Memory B cell (primary cell): ENCODE results near the gene APEH.
A peak's percentile ranks its signal among the peaks of the same experiment; 100 is the strongest.

Experiments used
- ATAC-seq: fragments of 150-1000 bp; cut with Tn5 transposase; 2 replicates; pipeline ENCODE4 v1.10.0; 2021; ENCODE audit warnings: low read depth, mild to moderate bottlenecking, moderate library complexity
- DNase-seq, 2 donors: peaks; one replicate each; pipeline ENCODE4 v3.0.0; 2022; ENCODE audit warnings: low spot score in 2 of 2
- H3K27ac Mint-ChIP-seq: one replicate; pipeline ENCODE4 v1.8.0; 2022; ENCODE audit warnings: mild to moderate bottlenecking, moderate library complexity, mixed read lengths
- H3K27me3 Mint-ChIP-seq: one replicate; pipeline ENCODE4 v1.8.0; 2022; ENCODE audit warnings: mixed read lengths
- H3K36me3 Mint-ChIP-seq: one replicate; pipeline ENCODE4 v1.8.0; 2022; ENCODE audit warnings: mild to moderate bottlenecking, mixed read lengths
- H3K4me1 Mint-ChIP-seq: one replicate; pipeline ENCODE4 v1.8.0; 2022; ENCODE audit warnings: mixed read lengths
- H3K4me3 Mint-ChIP-seq: one replicate; pipeline ENCODE4 v1.8.0; 2022; ENCODE audit warnings: mild to moderate bottlenecking, moderate library complexity, mixed read lengths
- H3K9me3 Mint-ChIP-seq: one replicate; pipeline ENCODE4 v1.8.0; 2022; ENCODE audit warnings: mixed read lengths

Gene APEH

DNA sequence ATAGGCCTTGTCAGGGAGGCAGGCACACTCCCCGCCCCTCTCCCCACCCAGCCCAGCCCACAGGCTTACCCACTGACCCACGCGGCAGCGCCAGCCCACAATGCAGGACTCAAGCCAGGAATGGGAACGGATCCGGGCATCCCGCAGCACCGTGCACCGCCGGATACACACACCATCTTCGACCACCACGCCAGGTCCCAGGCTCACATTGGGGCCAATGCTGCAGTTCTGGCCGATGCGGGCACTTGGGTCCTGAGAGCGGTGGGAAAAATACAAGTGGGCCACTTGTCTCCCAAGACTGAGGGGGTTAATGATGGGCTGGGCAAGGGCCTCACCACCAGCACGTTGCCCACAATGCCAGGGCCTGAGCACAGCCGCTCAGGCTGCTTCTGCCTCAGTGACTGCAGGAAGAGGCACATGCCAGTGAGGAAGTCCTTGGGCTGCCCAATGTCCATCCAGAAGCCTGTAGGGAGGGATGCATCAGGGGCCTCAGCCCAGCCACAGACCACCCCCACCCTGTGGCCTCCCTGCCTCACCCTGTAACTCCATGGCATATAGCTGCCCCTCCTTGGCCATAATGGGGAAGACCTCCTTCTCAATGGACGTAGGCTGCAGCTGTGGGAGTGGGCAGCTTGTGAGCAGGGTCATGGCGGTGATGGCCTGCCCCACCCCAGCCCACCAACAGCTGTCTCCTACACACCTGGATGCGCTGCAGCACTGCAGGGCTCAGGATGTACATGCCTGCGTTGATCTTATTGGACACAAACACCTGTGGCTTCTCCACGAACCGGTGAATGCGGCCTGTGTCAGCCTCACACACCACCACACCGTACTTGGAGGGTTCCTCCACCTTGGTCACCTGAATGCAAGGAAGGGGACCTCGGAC is 48.0 kb downstream of the APEH start:
- no peaks in the 10 kb centered on the region for H3K27me3 Mint-ChIP-seq
- H3K4me1 Mint-ChIP-seq: peaks cover 42% of the 10 kb centered on the region
- peak overlapping the region; percentile 100 for H3K27ac Mint-ChIP-seq
- no peak for ATAC-seq
- DNase-seq: no peak
- peaks cover 2% of the 10 kb centered on the region for H3K36me3 Mint-ChIP-seq
- H3K4me3 Mint-ChIP-seq: peak overlapping the region; percentile 90
- no peaks in the 10 kb centered on the region for H3K9me3 Mint-ChIP-seq

DNA sequence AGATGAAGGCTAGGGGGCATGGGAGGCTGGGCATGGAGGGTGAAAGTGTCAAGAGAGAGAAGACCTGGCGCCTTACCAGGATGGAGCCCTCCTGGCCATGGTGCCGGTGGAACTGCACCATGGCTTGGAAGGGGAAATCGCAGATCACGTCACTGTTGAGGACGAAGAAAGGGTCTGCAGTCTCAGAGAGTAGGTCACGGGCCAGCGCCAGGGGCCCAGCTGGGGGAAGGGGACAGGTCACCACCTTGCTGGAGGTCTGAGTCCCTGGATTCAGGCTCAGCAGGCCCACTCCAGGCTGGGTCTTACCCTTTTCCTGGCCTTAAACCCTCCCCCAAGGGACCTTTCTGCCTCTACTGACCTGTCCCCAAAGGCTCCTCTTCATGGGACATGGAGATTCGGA is 48.7 kb downstream of the APEH start:
- DNase-seq (no peak), ATAC-seq (no peak)
- Mint-ChIP-seq H3K36me3 (peaks cover 4% of the 10 kb centered on the region), H3K4me3 (peak overlapping the region; percentile 90), H3K27me3 (no peaks in the 10 kb centered on the region), H3K9me3 (no peaks in the 10 kb centered on the region), H3K27ac (peak overlapping the region; percentile 100), H3K4me1 (peaks cover 47% of the 10 kb centered on the region)

DNA sequence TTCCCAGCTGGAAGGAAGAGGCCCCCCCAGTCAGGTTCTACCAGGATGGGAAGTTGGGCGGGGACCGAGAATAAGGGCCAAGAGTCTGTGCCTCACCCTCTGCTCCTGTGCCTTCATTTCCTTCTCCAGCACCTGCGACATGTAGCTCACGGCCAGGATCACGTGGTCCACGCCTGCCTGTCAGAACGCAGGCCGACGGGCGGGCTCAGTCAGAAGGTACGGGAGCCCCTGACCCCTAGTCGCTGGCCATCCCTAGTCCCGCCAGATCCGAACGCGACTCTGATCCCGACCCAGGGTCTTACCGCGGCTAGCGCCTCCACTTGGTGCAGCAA is 49.1 kb downstream of the APEH start:
- peak overlapping the region; percentile 90 for H3K4me3 Mint-ChIP-seq
- H3K27me3 Mint-ChIP-seq: no peaks in the 10 kb centered on the region
- ATAC-seq (peak; percentile 5), DNase-seq (peak in 1 of 2 donors; percentile 47)
- H3K4me1 Mint-ChIP-seq: peaks cover 47% of the 10 kb centered on the region
- no peaks in the 10 kb centered on the region for H3K9me3 Mint-ChIP-seq
- H3K36me3 Mint-ChIP-seq: peaks cover 4% of the 10 kb centered on the region
- H3K27ac Mint-ChIP-seq: peak overlapping the region; percentile 100

DNA sequence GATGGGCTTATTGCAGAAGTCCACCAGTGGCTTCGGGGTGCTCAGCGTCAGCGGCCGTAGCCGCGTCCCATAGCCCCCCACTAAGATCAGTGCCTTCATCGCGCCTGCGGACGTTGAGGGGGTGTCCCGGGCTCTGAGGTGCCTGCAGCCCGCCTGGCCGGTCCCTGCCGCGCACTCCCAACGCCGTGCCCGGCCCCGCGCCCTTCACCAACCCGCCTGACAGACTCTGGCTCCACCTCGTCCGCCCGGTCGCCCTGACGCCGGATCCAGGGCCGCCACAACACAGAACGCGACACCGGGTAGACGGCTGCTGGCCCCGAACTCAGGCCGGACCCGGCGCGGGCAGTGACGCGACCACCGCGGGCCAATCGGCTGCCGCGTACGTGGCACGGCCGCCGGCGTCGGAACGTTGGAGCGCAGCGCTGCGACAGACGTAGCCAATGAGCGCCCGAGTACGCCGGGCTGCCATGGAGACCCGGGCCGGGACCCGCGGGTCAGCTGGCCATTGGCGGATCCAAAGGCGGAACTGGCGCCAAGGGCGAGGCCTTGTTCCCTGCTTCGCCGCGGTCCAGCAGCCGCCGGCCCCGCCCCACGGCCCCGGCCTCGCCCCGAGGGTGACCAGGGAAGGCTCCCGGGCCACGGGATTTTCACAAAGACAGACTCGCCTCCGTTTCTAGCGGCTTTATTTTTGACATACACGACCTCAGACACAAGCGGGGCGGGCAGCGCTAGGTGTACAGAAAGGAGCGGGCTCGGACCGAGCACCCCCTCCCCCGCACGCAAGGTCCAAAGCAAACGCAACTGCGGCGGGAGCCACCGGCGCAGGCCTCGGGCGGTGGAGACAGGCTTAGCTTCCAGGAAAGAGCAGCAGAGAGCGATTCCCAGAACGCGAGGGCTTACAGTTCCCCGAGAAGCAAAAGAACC is 49.7 kb downstream of the APEH start, which contains the start of gene GMPPB:
TSS of gene GMPPB (minus strand) at position 324 of the 924 bp plus-strand sequence. CDS start at position 99, 225 bp downstream.
- ATAC-seq (peak; percentile 69), DNase-seq (peak; percentile 86 to 91)
- Mint-ChIP-seq H3K27ac (peak within 1 kb of the TSS; percentile 100), H3K4me1 (peaks cover 43% of the 10 kb centered on the region), H3K4me3 (peak within 1 kb of the TSS; percentile 90), H3K36me3 (peaks cover 4% of the 10 kb centered on the region), H3K27me3 (no peaks in the 10 kb centered on the region), H3K9me3 (no peaks in the 10 kb centered on the region)

DNA sequence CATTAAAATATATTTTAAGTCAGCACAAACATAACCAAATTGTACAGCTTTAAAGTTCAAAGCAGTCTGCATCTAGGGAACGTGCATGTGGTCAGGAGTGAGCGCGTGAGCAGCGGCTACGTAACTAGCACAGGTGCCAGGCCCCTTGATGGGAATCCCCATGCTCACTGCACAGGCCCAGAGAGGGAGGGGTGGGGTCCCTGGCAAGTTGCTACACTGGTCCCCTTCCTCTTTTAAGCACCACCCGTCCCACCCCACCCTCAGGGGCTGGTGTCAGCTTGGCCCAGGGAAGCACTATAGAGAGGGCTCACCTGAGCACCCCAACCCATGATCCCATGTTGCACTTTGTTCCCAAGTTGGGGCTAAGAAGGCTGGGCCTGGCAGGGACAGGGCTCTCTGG is 50.4 kb downstream of the APEH start:
- DNase-seq (peak; percentile 61 to 75), ATAC-seq (peak; percentile 57)
- peak overlapping the region; percentile 100 for H3K27ac Mint-ChIP-seq
- peaks cover 6% of the 10 kb centered on the region for H3K36me3 Mint-ChIP-seq
- H3K27me3 Mint-ChIP-seq: no peaks in the 10 kb centered on the region
- peak overlapping the region; percentile 90 for H3K4me3 Mint-ChIP-seq
- peaks cover 40% of the 10 kb centered on the region for H3K4me1 Mint-ChIP-seq
- no peaks in the 10 kb centered on the region for H3K9me3 Mint-ChIP-seq

- DNase-seq (no peak), ATAC-seq (no peak)
- peak overlapping the region; percentile 39 for H3K4me3 Mint-ChIP-seq
- H3K36me3 Mint-ChIP-seq: peaks cover 8% of the 10 kb centered on the region
- peaks cover 36% of the 10 kb centered on the region for H3K4me1 Mint-ChIP-seq
- H3K27me3 Mint-ChIP-seq: no peaks in the 10 kb centered on the region
- H3K27ac Mint-ChIP-seq: peak overlapping the region; percentile 100
- H3K9me3 Mint-ChIP-seq: no peaks in the 10 kb centered on the region
Observed at GRCh38 chr3:49725906-49726681, 51.9 kb downstream of the APEH start.

DNA sequence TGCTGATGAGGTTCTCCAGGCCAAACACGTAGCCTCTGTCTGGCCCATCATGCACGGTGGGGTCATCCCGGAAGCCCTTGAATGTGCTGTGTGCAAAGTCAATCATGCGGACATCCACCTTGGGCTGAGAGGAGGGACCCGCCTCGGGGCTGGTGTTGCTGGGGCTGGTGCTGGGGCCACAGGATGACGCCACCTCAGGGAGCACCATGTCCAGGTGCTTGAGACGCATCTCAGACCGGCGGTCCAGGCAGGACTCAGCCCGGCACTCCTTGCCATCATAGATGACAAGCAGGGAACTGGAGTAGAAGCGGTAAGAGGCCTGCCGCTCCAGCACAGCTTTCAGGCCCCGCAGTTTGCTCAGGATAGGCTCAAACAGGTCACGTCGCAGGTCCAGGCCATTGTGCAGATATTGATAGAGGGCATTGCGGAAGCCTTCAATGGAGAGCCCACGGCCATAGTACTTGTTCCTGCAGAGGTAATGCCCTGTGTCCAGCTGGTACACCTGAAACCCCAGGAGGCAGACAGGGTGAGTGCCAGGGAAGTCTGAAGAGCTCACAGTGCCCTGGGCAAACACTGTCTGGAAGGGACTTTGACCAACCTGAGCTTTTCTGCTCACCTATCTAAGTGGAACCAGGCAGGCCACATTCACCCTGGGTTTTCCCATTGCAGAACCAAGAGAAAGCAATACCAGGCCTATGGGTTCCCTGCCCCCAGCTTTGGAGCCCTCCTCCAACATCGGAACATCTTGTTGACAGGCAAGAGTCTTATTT is 53.2 kb downstream of the APEH start:
- peaks cover 8% of the 10 kb centered on the region for H3K36me3 Mint-ChIP-seq
- H3K27ac Mint-ChIP-seq: peak overlapping the region; percentile 100
- no peaks in the 10 kb centered on the region for H3K9me3 Mint-ChIP-seq

GRCh38 chr3:49727924-49728361 is 53.8 kb downstream of the APEH start:
- no peak for DNase-seq
- Mint-ChIP-seq H3K4me1 (peaks cover 27% of the 10 kb centered on the region), H3K9me3 (no peaks in the 10 kb centered on the region), H3K4me3 (no peak overlapping the region), H3K36me3 (peaks cover 12% of the 10 kb centered on the region), H3K27me3 (no peaks in the 10 kb centered on the region), H3K27ac (peak overlapping the region; percentile 100)
- no peak for ATAC-seq

More for the DNA sequence above, 53.2 kb downstream of the APEH start:
- Mint-ChIP-seq H3K27me3 (no peaks in the 10 kb centered on the region), H3K4me3 (peak overlapping the region; percentile 21), H3K4me1 (peaks cover 33% of the 10 kb centered on the region)
- ATAC-seq (peak; percentile 4), DNase-seq (no peak)

DNA sequence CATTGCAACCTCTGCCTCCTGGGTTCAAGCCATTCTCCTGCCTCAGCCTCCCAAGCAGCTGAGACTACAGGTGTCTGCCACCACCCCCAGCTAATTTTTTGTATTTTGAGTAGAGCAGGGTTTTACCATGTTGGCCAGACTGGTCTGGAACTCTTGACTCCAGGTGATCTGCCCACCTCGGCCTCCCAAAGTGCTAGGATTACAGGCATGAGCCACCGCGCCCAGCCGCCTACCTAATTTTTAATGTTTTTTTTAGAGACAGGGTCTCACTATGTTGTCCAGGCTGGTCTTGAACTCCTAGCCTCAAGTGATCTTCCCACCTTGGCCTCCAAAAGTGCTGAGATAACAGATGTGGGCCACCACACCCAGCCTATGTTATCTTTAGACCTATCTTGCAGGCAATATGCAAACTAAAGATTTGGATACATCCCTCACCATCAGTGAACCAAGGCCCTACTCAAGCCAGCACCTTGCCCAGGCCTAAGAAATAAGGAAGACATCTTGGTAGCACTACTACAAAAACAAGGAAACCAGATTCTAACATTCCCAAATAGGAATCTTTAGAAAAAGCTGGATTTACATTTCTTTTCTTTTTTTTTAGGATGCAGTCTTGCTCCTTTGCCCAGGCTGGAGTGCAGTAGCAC is 55.9 kb downstream of the APEH start:
- ATAC-seq (no peak), DNase-seq (no peak)
- no peaks in the 10 kb centered on the region for H3K27me3 Mint-ChIP-seq
- H3K4me1 Mint-ChIP-seq: peaks cover 16% of the 10 kb centered on the region
- no peak overlapping the region for H3K27ac Mint-ChIP-seq
- no peaks in the 10 kb centered on the region for H3K9me3 Mint-ChIP-seq
- H3K4me3 Mint-ChIP-seq: no peak overlapping the region
- H3K36me3 Mint-ChIP-seq: peaks cover 18% of the 10 kb centered on the region

DNA sequence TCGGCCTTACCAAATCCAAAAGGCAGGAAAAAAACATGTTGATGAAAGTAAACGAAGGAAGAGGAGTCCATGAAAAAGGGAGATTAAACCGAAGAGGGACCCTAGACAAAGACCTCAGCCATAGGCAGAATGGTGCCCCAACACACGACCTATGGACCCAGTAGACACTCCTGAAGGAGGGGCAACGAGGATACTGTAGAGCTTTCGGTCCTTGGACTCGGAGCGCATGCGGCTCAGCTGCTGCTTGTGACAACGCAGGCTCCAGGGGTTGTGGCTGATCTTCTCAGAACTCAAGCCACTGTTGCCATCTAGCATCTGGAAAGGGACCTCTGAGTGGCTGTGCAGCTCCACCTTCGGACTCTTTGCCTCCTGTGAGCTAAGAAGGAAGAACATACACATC is 58.4 kb downstream of the APEH start:
- Mint-ChIP-seq H3K4me1 (peaks cover 2% of the 10 kb centered on the region), H3K27ac (no peak overlapping the region), H3K27me3 (no peaks in the 10 kb centered on the region), H3K36me3 (peaks cover 24% of the 10 kb centered on the region), H3K4me3 (no peak overlapping the region), H3K9me3 (no peaks in the 10 kb centered on the region)
- DNase-seq: no peak
- ATAC-seq: no peak

DNA sequence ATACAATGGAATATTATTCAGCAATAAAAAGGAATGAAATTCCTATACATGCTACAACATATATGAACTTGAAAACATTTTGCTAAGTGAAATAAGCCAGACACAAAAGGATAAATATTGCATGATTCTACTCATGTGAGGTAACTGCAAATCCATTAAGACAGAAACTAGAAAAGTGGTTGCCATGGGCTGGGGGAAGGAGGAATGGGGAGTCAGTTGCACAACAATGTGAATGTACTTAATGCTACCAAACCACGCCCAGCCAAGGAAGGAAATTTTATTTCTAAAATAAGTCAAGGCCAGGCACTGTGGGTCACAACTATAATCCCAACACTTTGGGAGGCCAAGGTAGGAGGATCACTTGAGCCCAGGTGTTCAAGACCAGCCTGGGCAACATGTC is 59.4 kb downstream of the APEH start:
- no peak overlapping the region for H3K4me3 Mint-ChIP-seq
- DNase-seq (no peak), ATAC-seq (no peak)
- no peaks in the 10 kb centered on the region for H3K4me1 Mint-ChIP-seq
- peaks cover 30% of the 10 kb centered on the region for H3K36me3 Mint-ChIP-seq
- no peaks in the 10 kb centered on the region for H3K27me3 Mint-ChIP-seq
- no peak overlapping the region for H3K27ac Mint-ChIP-seq
- H3K9me3 Mint-ChIP-seq: no peaks in the 10 kb centered on the region
